ENCODE data around the gene NOX5.

DNA sequence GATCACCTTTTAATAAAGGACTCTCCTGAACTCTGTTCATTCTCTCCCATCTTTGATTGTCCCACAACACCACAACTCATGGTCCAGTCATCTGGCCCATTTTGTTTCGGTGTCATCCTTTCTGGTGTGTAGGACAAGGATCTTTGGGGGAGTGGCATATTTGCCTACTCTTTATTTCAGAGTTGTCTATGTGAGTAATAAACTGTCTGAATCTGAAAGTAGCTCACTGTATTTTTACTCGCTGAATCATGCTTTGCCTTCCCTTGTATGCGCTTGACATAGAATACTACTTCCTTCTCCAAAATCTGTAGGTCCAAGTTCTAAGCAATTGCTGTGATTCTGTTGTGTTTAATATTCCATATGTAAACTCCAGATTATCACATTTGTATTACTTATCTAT lies 29.9 kb upstream of the NOX5 start:
- TF ChIP-seq SIN3A (IDR thresholded peaks at IDR 0.05; ENCODE audit: low read depth), result no peak
- no peak for TF ChIP-seq TCF7L2 (IDR thresholded peaks at IDR 0.05; ENCODE audit: borderline replicate concordance, extremely low read depth, insufficient read depth, insufficient read length)
- no peak for TF ChIP-seq POLR2A (IDR thresholded peaks at IDR 0.05; ENCODE audit: borderline replicate concordance, extremely low read depth, insufficient read depth, insufficient read length)
